ENCODE measurements around the gene MTHFSD. TPM values are rescaled to one million over a fixed set of nuclear protein-coding genes. Genes with fewer than 3 reads are reported as not detected.

Gene MTHFSD
- total RNA-seq, 3 donors from 2014 or later (not counting 1 experiment from before 2014, with no cell fraction given) = 14.3 to 22.0 (median 16.9) TPM

DNA sequence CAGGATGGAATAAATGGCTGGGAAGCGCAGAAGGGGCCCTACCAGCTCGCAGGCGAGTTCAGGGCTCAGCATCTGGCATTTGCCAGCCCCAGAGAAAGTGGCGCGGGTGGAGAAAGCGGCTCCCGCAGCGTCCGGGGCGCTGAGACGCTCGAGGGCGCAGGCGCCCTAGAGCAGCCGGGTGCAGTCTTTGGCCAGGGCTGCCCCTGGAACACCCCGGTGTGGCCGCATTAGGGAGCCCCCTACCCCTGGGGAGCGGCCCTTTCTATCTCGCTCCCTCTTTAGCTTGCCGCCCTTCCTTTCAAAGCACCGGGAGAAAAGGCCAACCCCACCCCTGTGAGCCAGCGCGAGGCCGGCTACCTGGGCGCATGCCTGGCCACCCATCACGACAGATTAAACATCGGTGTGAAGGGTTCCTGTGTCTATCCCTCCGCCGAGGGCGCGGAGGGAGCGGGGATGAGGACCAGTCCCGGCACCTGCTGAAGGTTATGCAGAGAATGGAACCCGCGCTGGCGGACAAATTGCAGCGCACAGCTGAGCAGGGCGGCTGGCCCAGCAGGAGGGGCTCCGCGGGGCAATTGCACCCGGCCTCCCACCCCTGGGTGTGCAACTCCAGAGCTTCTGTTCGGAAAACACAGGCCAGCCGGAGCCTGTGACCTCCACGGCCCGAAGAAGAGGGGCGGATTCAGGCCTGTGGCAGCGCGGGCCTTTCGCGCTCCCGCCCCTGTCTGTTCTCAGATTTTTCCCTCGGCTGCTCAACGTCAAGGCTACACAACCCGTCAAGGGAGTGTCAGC lies 60.3 kb downstream of the MTHFSD start:
- Mint-ChIP-seq H3K36me3 (no peaks in the 10 kb centered on the region), H3K9me3 (no peaks in the 10 kb centered on the region), H3K27me3 (ENCODE audit: low read depth in 2 of 2) (peaks cover 58 to 74% of the 10 kb centered on the region in 2 donors), H3K4me3 (no peak overlapping the region), H3K27ac (no peak overlapping the region), H3K4me1 (peaks cover 0 to 5% of the 10 kb centered on the region in 2 donors)
- Histone ChIP-seq H3K36me3 (ENCODE audit: control insufficient read depth, insufficient read depth, low read length) (no peaks in the 10 kb centered on the region), H3K4me3 (ENCODE audit: low read length) (no peak overlapping the region), H3K9me3 (ENCODE audit: control insufficient read depth, insufficient read depth, low read length) (no peaks in the 10 kb centered on the region), H3K27ac (ENCODE audit: low read length) (no peak overlapping the region), H3K4me1 (ENCODE audit: control insufficient read depth, insufficient read depth, low read length) (no peaks in the 10 kb centered on the region), H3K27me3 (ENCODE audit: control insufficient read depth, insufficient read depth, low read length) (peaks cover 40% of the 10 kb centered on the region)
- TF ChIP-seq, protein P1, sequence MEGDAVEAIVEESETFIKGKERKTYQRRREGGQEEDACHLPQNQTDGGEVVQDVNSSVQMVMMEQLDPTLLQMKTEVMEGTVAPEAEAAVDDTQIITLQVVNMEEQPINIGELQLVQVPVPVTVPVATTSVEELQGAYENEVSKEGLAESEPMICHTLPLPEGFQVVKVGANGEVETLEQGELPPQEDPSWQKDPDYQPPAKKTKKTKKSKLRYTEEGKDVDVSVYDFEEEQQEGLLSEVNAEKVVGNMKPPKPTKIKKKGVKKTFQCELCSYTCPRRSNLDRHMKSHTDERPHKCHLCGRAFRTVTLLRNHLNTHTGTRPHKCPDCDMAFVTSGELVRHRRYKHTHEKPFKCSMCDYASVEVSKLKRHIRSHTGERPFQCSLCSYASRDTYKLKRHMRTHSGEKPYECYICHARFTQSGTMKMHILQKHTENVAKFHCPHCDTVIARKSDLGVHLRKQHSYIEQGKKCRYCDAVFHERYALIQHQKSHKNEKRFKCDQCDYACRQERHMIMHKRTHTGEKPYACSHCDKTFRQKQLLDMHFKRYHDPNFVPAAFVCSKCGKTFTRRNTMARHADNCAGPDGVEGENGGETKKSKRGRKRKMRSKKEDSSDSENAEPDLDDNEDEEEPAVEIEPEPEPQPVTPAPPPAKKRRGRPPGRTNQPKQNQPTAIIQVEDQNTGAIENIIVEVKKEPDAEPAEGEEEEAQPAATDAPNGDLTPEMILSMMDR (IDR thresholded peaks at IDR 0.05) = no peak
- WGBS (ENCODE audit: insufficient coverage) = 9% methylated on average over 54 of the region's 54 CpGs
- ATAC-seq (no peak), DNase-seq (no peak)
- intact Hi-C loops (cut with micrococcal nuclease) = no loop called here

GRCh38 chr16:86494039-86494564 lies 60.9 kb downstream of the MTHFSD start:
- 8% methylated on average over 22 of the region's 22 CpGs for WGBS (ENCODE audit: insufficient coverage)

DNA sequence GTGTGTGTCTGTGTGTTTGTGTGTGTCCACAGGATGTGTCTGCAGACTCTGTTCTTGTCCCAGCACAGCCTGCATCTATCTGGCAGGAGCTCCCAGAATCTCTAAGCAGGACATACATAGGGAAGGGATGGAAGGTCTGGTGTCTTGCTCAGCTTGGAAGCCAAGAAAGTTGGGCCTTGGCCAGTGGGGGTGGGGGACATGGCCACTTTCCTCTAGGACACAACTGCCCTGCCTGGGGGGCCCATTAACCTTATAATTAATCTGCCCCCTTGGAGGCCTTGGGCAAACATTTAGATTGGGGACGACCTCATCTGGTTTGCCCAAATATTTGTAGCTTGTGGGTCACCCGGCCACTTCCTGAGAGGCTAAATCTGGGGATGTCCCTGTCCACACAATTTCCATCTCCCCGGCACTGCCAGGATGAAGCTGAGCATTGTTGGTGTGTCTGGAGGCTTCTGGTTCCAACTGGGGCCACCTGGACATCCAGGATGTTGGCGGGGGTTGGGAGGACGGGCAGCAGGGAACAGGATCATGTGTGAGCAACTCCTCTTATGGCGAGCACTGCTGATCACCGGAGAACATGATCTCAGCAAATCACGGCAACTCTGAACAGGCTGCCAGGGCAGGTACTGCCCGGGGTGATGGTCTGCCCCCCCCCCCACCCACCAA lies 61.9 kb downstream of the MTHFSD start:
- intact Hi-C loops (cut with micrococcal nuclease) = no loop called here
- no peak overlapping the region for H3K27ac Mint-ChIP-seq
- Histone ChIP-seq H3K9me3 (ENCODE audit: control insufficient read depth, insufficient read depth, low read length) (no peaks in the 10 kb centered on the region), H3K27me3 (ENCODE audit: control insufficient read depth, insufficient read depth, low read length) (peaks cover 30% of the 10 kb centered on the region), H3K27ac (ENCODE audit: low read length) (no peak overlapping the region), H3K4me3 (ENCODE audit: low read length) (no peak overlapping the region), H3K4me1 (ENCODE audit: control insufficient read depth, insufficient read depth, low read length) (no peaks in the 10 kb centered on the region), H3K36me3 (ENCODE audit: control insufficient read depth, insufficient read depth, low read length) (no peaks in the 10 kb centered on the region)
- no peaks in the 10 kb centered on the region for H3K4me1 Mint-ChIP-seq
- H3K27me3 Mint-ChIP-seq (ENCODE audit: low read depth in 2 of 2) = peaks cover 52 to 73% of the 10 kb centered on the region in 2 donors
- no peaks in the 10 kb centered on the region for H3K36me3 Mint-ChIP-seq
- H3K9me3 Mint-ChIP-seq = no peaks in the 10 kb centered on the region
- TF ChIP-seq, protein P1 (IDR thresholded peaks at IDR 0.05) = no peak
- 46% methylated on average over 9 of the region's 9 CpGs for WGBS (ENCODE audit: insufficient coverage)
- DNase-seq (no peak), ATAC-seq (no peak)
- no peak overlapping the region for H3K4me3 Mint-ChIP-seq

More at GRCh38 chr16:86494039-86494564, 60.9 kb downstream of the MTHFSD start:
- Mint-ChIP-seq H3K9me3 (no peaks in the 10 kb centered on the region), H3K27me3 (ENCODE audit: low read depth in 2 of 2) (peaks cover 59 to 74% of the 10 kb centered on the region in 2 donors), H3K4me1 (peaks cover 0 to 4% of the 10 kb centered on the region in 2 donors), H3K36me3 (no peaks in the 10 kb centered on the region), H3K4me3 (no peak overlapping the region), H3K27ac (no peak overlapping the region)
- no peaks in the 10 kb centered on the region for H3K4me1 ChIP-seq (ENCODE audit: control insufficient read depth, insufficient read depth, low read length)
- no peak overlapping the region for H3K4me3 ChIP-seq (ENCODE audit: low read length)
- ATAC-seq (no peak), DNase-seq (no peak)
- intact Hi-C loops (cut with micrococcal nuclease) = no loop called here
- H3K27ac ChIP-seq (ENCODE audit: low read length) = no peak overlapping the region
- H3K9me3 ChIP-seq (ENCODE audit: control insufficient read depth, insufficient read depth, low read length) = no peaks in the 10 kb centered on the region
- peaks cover 37% of the 10 kb centered on the region for H3K27me3 ChIP-seq (ENCODE audit: control insufficient read depth, insufficient read depth, low read length)
- TF ChIP-seq, protein P1 (IDR thresholded peaks at IDR 0.05) = no peak
- no peaks in the 10 kb centered on the region for H3K36me3 ChIP-seq (ENCODE audit: control insufficient read depth, insufficient read depth, low read length)
